ENCODE results near the gene MINAR2.

Gene MINAR2

GRCh38 chr5:129747572-129748407 is at the start of gene MINAR2:
Gene MINAR2 (plus strand): TSS chr5:129748094. CDS start chr5:129748191, 97 bp downstream.
- TF ChIP-seq ZFX (IDR thresholded peaks at IDR 0.05) (no peak), CTCF (conservative IDR thresholded peaks at IDR 0.05) (no peak)

GRCh38 chr5:129698661-129699060 is 49.2 kb upstream of the MINAR2 start:
- no peak overlapping the region for H3K27ac ChIP-seq
- peak; percentile 22 for TF ChIP-seq CTCF (conservative IDR thresholded peaks at IDR 0.05)
- no peak for TF ChIP-seq ZFX (IDR thresholded peaks at IDR 0.05)

More at GRCh38 chr5:129747572-129748407, at the start of gene MINAR2:
- no peak within 1 kb of the TSS for H3K27ac ChIP-seq

DNA sequence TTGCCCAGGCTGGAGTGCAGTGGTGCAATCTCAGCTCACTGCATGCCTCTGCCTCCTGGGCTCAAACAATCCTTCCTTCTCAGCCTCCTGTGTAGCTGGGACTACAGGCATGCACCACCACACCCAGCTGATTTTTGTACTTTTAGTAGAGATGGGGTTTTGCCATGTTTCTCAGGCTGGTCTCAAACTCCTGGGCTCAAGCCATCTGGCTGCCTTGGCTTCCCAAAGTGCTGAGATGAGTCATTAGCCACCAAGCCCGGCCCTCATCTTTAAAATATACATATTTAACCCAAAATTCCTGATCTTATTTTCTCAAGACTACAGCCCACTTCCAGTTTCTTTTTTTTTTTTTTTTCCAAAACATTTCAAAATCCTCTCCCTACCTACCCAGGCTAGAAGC is 31.7 kb upstream of the MINAR2 start:
- TF ChIP-seq CTCF (conservative IDR thresholded peaks at IDR 0.05) (no peak), ZFX (IDR thresholded peaks at IDR 0.05) (no peak)
- H3K27ac ChIP-seq = no peak overlapping the region

DNA sequence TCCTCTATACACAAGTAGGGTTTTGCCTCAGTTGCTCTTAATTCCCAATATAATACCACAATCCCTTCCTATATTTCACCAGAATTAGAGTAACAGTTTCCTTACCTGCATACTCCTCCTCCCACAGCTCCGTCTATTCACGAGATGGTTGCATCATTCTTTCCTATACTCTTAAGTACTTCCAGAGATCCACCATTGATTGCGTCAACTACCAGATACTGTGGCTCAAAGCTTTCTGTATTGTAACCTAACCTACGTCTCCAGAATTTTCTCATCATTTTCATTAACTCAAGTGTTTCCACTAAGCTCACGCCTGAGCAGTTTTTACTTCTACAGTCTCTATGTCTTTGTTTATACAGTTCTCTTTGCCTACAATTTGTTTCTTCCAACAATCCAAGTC is 31.2 kb upstream of the MINAR2 start:
- TF ChIP-seq CTCF (conservative IDR thresholded peaks at IDR 0.05) (no peak), ZFX (IDR thresholded peaks at IDR 0.05) (no peak)
- no peak overlapping the region for H3K27ac ChIP-seq

- no peak overlapping the region for H3K27ac ChIP-seq
- TF ChIP-seq ZFX (IDR thresholded peaks at IDR 0.05) = no peak
- no peak for TF ChIP-seq CTCF (conservative IDR thresholded peaks at IDR 0.05)
These were observed 30.1 kb upstream of the MINAR2 start for GRCh38 chr5:129717751-129718310.

DNA sequence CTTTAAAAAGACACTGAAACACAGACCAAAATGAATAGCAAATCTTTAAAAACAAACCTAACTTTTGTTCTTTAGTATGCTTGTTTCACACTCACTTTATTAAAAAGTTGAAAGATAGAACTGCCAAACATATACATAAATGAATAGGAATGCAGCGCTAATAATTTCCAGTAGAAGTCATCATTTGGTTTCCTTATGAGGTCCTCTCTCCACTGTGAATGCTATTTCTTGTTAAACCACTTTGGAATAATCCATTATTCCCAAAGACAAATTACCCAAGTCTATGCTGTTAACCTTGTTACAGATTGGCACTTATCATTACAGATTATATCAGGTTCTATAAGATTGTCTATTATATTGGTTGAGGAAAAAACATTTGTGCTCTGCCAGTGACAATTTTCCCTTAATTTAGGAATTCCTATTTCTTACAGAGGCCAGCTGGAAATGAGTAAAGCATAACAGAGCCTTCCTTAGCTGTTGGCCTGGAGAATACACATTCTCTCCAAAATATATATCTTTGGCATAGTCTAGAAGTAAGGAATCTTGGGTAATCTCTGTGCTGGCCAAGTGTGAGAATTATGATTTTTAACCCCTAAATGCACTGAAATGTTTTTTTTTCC is 29.3 kb upstream of the MINAR2 start:
- no peak for TF ChIP-seq CTCF (conservative IDR thresholded peaks at IDR 0.05)
- no peak for TF ChIP-seq ZFX (IDR thresholded peaks at IDR 0.05)
- H3K27ac ChIP-seq = no peak overlapping the region

GRCh38 chr5:129724222-129724621 is 23.7 kb upstream of the MINAR2 start:
- H3K27ac ChIP-seq = no peak overlapping the region
- no peak for TF ChIP-seq CTCF (conservative IDR thresholded peaks at IDR 0.05)
- no peak for TF ChIP-seq ZFX (IDR thresholded peaks at IDR 0.05)

Data from C4-2B (cell line).